SU-DHL-6 (cell line): ENCODE data around the gene TMEM204.

Source experiments
- H2AFZ ChIP-seq: fragments of 200-600 bp; sonication (generic); 2 replicates; pipeline ENCODE4 v1.6.1; 2014; ENCODE audit warnings: low read depth, mild to moderate bottlenecking, moderate library complexity, mixed read lengths, antibody characterized with exemption, low read length; ENCODE audit not compliant: severe bottlenecking
- H3F3A ChIP-seq: fragments of 200-600 bp; shearing (Covaris generic); 2 replicates; pipeline ENCODE4 v1.6.0; 2016; ENCODE audit warnings: antibody characterized with exemption, mild to moderate bottlenecking; ENCODE audit not compliant: insufficient read depth
- H3K27ac ChIP-seq: fragments of 200-600 bp; sonication (generic); 2 replicates; pipeline ENCODE4 v1.5.1; 2016; ENCODE audit warnings: low read depth, mild to moderate bottlenecking, low read length, moderate library complexity, mixed read lengths
- H3K27me3 ChIP-seq: fragments of 200-600 bp; sonication (generic), shearing (Covaris generic); 2 replicates; pipeline ENCODE4 v1.6.0; 2014; ENCODE audit warnings: mild to moderate bottlenecking, low read length
- H3K36me3 ChIP-seq: fragments of 200-600 bp; sonication (generic); 2 replicates; pipeline ENCODE4 v1.6.1; 2014; ENCODE audit warnings: mild to moderate bottlenecking, low read length, mixed read lengths
- H3K4me2 ChIP-seq: fragments of 300-600, 200-600 bp; shearing (Covaris generic), sonication (generic); 2 replicates; pipeline ENCODE4 v1.6.0; 2014; ENCODE audit warnings: low read length, low read depth, mild to moderate bottlenecking; ENCODE audit not compliant: poor library complexity, severe bottlenecking
- H3K4me3 ChIP-seq: fragments of 200-600 bp; sonication (generic); 2 replicates; pipeline ENCODE4 v1.5.1; 2014; ENCODE audit warnings: antibody characterized with exemption, low read length, mild to moderate bottlenecking, mixed read lengths; ENCODE audit not compliant: insufficient read depth, poor library complexity, severe bottlenecking
- H3K79me2 ChIP-seq: fragments of 200-600 bp; sonication (generic); 2 replicates; pipeline ENCODE4 v1.6.1; 2014; ENCODE audit warnings: mild to moderate bottlenecking, low read length, moderate library complexity; ENCODE audit not compliant: insufficient read depth
- H3K9ac ChIP-seq: fragments of 200-600 bp; sonication (generic); 2 replicates; pipeline ENCODE4 v1.7.0; 2014; ENCODE audit warnings: mild to moderate bottlenecking, low read length
- H3K9me2 ChIP-seq: fragments of 200-600 bp; sonication (generic); replicated peaks from 2 replicates; pipeline ENCODE4 v1.6.1; 2014; ENCODE audit warnings: low read length; ENCODE audit not compliant: insufficient read depth
- H3K9me3 ChIP-seq: fragments of 200-600 bp; sonication (generic); 2 replicates; pipeline ENCODE4 v1.6.1; 2014; ENCODE audit warnings: low read length, mixed read lengths; ENCODE audit not compliant: insufficient read depth
- H4K20me1 ChIP-seq: fragments of 200-600 bp; sonication (generic); 2 replicates; pipeline ENCODE4 v1.6.1; 2014; ENCODE audit warnings: low read depth, mild to moderate bottlenecking, antibody characterized with exemption, low read length, moderate library complexity, mixed read lengths
- EZH2phosphoT487 ChIP-seq: fragments of 200-600 bp; sonication (generic), shearing (Covaris generic); conservative IDR thresholded peaks from 2 replicates; pipeline ENCODE4 v1.6.1; 2018; ENCODE audit warnings: mild to moderate bottlenecking, antibody characterized with exemption, low read length, moderate library complexity, mixed read lengths
- TF ChIP-seq, protein P1 (sequence below): fragments of 200-600 bp; sonication (generic); IDR thresholded peaks from one replicate; pipeline ENCODE4 v1.5.1; 2017; ENCODE audit warnings: antibody characterized with exemption, mild to moderate bottlenecking, low read length, moderate library complexity; ENCODE audit not compliant: insufficient read depth, poor library complexity, severe bottlenecking

Gene TMEM204

DNA sequence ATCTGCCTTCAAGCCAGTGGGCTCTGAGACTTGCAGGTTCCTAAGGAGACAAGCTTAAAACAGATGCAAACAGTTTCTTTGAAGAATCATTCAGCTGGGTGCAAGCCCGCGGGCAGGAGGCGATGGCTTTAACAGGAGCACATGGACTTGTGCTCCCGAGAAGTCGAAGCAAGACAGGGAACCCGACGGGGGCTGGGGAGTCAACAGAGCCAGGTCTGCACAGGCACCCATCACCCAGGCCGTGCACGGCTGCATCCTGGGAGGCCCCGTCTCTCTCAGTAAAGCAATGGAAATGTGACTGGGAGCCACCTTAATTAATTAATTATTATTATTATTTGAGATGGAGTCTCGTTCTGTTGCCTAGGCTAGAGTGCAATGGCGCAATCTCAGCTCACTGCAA, 44.4 kb upstream of the TMEM204 start:
- H3K27me3 ChIP-seq: no peaks in the 10 kb centered on the region
- H3K4me3 ChIP-seq: no peak overlapping the region
- H3K36me3 ChIP-seq: no peaks in the 10 kb centered on the region
- no peak overlapping the region for H2AFZ ChIP-seq
- no peaks in the 10 kb centered on the region for H3K9me2 ChIP-seq
- no peak overlapping the region for H3K27ac ChIP-seq
- H3F3A ChIP-seq: no peaks in the 10 kb centered on the region
- no peaks in the 10 kb centered on the region for H3K9me3 ChIP-seq
- no peaks in the 10 kb centered on the region for H4K20me1 ChIP-seq
- TF ChIP-seq EZH2phosphoT487: no peak
- TF ChIP-seq, protein P1, sequence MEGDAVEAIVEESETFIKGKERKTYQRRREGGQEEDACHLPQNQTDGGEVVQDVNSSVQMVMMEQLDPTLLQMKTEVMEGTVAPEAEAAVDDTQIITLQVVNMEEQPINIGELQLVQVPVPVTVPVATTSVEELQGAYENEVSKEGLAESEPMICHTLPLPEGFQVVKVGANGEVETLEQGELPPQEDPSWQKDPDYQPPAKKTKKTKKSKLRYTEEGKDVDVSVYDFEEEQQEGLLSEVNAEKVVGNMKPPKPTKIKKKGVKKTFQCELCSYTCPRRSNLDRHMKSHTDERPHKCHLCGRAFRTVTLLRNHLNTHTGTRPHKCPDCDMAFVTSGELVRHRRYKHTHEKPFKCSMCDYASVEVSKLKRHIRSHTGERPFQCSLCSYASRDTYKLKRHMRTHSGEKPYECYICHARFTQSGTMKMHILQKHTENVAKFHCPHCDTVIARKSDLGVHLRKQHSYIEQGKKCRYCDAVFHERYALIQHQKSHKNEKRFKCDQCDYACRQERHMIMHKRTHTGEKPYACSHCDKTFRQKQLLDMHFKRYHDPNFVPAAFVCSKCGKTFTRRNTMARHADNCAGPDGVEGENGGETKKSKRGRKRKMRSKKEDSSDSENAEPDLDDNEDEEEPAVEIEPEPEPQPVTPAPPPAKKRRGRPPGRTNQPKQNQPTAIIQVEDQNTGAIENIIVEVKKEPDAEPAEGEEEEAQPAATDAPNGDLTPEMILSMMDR: no peak
- peaks cover 4% of the 10 kb centered on the region; the same call in 1 of the 2 replicates for H3K79me2 ChIP-seq
- H3K9ac ChIP-seq: no peak overlapping the region
- no peak overlapping the region for H3K4me2 ChIP-seq

DNA sequence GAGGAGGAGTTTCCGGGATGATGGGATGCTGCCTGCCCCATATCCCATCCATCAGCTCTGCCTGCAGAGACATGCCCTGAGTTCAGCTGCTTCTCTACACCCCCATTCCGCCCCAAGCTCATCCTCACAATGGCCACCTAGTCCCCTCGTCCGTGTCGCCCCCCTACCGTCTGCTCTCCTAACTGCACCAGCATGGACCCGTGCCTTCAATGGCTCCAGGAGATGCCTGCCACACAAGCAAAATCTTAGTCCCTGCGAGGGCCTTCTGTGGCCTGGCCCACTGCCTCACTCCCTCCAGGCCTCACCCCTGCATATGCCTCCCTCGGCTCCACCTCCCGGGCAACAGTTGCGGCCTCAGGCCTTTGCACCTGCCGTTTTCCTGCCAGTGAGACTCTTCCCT, 42.1 kb upstream of the TMEM204 start:
- H3K9ac ChIP-seq: no peak overlapping the region
- no peaks in the 10 kb centered on the region for H3K27me3 ChIP-seq
- H3K36me3 ChIP-seq: no peaks in the 10 kb centered on the region
- TF ChIP-seq, protein P1: no peak
- TF ChIP-seq EZH2phosphoT487: no peak
- H3K79me2 ChIP-seq: peaks cover 13% of the 10 kb centered on the region; the same call in 1 of the 2 replicates
- no peak overlapping the region for H3K27ac ChIP-seq
- H3F3A ChIP-seq: no peaks in the 10 kb centered on the region
- no peak overlapping the region for H2AFZ ChIP-seq
- no peaks in the 10 kb centered on the region for H3K9me2 ChIP-seq
- no peaks in the 10 kb centered on the region for H3K9me3 ChIP-seq
- H3K4me2 ChIP-seq: no peak overlapping the region
- H3K4me3 ChIP-seq: no peak overlapping the region
- H4K20me1 ChIP-seq: no peaks in the 10 kb centered on the region

DNA sequence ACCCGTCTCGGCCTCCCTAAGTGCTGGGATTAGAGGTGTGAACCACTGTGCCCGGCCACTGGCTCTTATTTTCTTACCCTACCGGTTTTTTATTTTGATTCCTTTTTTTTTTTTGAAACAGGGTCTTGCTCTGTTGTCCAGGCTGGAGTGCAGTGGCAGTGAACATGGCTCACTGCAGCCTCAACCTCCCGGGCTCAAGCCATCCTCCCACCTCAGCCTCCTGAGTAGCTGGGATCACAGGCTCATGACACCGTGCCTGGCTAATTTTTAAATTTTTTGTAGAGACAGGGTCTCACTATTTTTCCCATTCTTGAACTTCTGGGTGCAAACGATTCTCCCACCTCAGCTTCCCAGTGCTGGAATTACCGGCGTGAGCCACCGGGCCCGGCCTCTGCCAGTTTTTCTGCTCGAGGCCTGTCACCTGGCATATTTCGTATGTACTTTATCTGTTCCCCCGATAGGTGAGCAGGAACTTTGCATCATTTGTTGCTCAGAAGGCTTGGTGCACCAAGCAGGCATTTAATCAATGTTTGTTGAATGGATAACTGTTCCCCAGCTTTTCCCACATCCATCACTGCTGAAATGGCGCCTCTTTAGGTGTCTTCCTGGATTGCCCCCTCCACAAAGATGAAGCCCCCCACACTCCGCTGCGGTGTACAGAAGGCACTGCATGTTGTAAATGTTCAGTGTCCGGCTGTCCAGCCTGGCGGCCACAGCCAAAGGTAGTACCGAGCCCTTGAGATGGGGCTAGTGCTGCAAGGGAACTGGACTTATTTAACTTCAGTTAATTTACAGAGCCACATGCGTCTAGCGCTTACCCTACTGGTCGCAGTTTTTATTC, 41.2 kb upstream of the TMEM204 start:
- H3K27me3 ChIP-seq: no peaks in the 10 kb centered on the region
- peak overlapping the region; percentile 96 for H3K9ac ChIP-seq
- no peaks in the 10 kb centered on the region for H3K36me3 ChIP-seq
- H3K27ac ChIP-seq: no peak overlapping the region
- H3K9me3 ChIP-seq: no peaks in the 10 kb centered on the region
- H3K9me2 ChIP-seq: no peaks in the 10 kb centered on the region
- H4K20me1 ChIP-seq: no peaks in the 10 kb centered on the region
- H3K79me2 ChIP-seq: peaks cover 13% of the 10 kb centered on the region; the same call in 1 of the 2 replicates
- H3K4me2 ChIP-seq: peak overlapping the region; percentile 84
- peak overlapping the region; percentile 76 for H2AFZ ChIP-seq
- no peak for TF ChIP-seq EZH2phosphoT487
- TF ChIP-seq, protein P1: no peak
- peak overlapping the region; percentile 58 for H3K4me3 ChIP-seq
- H3F3A ChIP-seq: no peaks in the 10 kb centered on the region
